ENCODE data around the gene CD19.
A peak's percentile ranks its signal among the peaks of the same experiment; 100 is the strongest.

- TF ChIP-seq FOXP2 (optimal IDR thresholded peaks at IDR 0.05; ENCODE audit: borderline replicate concordance, extremely low read depth, extremely low read length, insufficient read depth), result peak; percentile 5
- TF ChIP-seq, protein P1, sequence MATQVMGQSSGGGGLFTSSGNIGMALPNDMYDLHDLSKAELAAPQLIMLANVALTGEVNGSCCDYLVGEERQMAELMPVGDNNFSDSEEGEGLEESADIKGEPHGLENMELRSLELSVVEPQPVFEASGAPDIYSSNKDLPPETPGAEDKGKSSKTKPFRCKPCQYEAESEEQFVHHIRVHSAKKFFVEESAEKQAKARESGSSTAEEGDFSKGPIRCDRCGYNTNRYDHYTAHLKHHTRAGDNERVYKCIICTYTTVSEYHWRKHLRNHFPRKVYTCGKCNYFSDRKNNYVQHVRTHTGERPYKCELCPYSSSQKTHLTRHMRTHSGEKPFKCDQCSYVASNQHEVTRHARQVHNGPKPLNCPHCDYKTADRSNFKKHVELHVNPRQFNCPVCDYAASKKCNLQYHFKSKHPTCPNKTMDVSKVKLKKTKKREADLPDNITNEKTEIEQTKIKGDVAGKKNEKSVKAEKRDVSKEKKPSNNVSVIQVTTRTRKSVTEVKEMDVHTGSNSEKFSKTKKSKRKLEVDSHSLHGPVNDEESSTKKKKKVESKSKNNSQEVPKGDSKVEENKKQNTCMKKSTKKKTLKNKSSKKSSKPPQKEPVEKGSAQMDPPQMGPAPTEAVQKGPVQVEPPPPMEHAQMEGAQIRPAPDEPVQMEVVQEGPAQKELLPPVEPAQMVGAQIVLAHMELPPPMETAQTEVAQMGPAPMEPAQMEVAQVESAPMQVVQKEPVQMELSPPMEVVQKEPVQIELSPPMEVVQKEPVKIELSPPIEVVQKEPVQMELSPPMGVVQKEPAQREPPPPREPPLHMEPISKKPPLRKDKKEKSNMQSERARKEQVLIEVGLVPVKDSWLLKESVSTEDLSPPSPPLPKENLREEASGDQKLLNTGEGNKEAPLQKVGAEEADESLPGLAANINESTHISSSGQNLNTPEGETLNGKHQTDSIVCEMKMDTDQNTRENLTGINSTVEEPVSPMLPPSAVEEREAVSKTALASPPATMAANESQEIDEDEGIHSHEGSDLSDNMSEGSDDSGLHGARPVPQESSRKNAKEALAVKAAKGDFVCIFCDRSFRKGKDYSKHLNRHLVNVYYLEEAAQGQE (IDR thresholded peaks at IDR 0.05; ENCODE audit: insufficient read depth in 1 of 2, low read depth in 2 of 2, low read length in 2 of 2), result no peak
- peak; percentile 57; the same call in 1 of the 2 replicates for TF ChIP-seq POLR2AphosphoS5 (IDR thresholded peaks at IDR 0.05; ENCODE audit: low read depth, low read length)
- no peak for TF ChIP-seq SIN3A (IDR thresholded peaks at IDR 0.05; ENCODE audit: borderline replicate concordance, insufficient read depth, low read length)
- TF ChIP-seq TAF1 (IDR thresholded peaks at IDR 0.05; ENCODE audit: borderline replicate concordance, insufficient read depth, low read length), result no peak
These were observed 6.2 kb upstream of the CD19 start for GRCh38 chr16:28925386-28926228.
